Caco-2 (cell line): ENCODE results near the gene SH3BP5. TPM values are rescaled to one million over a fixed set of nuclear protein-coding genes. Genes with fewer than 3 reads are reported as not detected.

ENCODE experiments used
- BruUV-seq: library from RNA; stranded (reverse); fragments of 400-500 nt; replicated peaks from 2 replicates; lab custom pipeline; 2021; lab: Mats Ljungman, UMichigan
- CTCF ChIA-PET: fragments of 300-600 bp; sonication (Branson Sonifier 250); formaldehyde crosslinking; loops from one replicate; lab custom pipeline; 2022; ENCODE audit warnings: antibody characterized with exemption; lab: Charles Lee
- POLR2A ChIA-PET: fragments of 300-600 bp; sonication (Branson Sonifier 250); formaldehyde crosslinking; loops from one replicate; lab custom pipeline; 2022; ENCODE audit warnings: antibody characterized with exemption; lab: Charles Lee
- DNase-seq, 2 experiments: peaks; one replicate each; pipeline versions ENCODE4 v3.0.0 to v3.0.0-alpha.2; 2020 to 2022
- H3K27me3 ChIP-seq: replicated peaks from 2 replicates; pipeline ENCODE4 v1.6.0; 2011; ENCODE audit warnings: low read length; ENCODE audit not compliant: control insufficient read depth, insufficient read depth
- H3K36me3 ChIP-seq: 2 replicates; pipeline ENCODE4 v1.5.1; 2011; ENCODE audit warnings: low read length; ENCODE audit not compliant: control insufficient read depth, insufficient read depth
- H3K4me1 ChIP-seq: fragments of 250-450 bp; sonication (Bioruptor Pico); 2 replicates; pipeline ENCODE4 v1.5.1; 2020; ENCODE audit warnings: mild to moderate bottlenecking
- H3K4me3 ChIP-seq: 2 replicates; pipeline ENCODE4 v1.5.1; 2011; ENCODE audit warnings: low read depth, mild to moderate bottlenecking, control low read depth, low read length
- H3K9me3 ChIP-seq: fragments of 250-450 bp; sonication (Bioruptor Pico); 2 replicates; pipeline ENCODE4 v1.5.1; 2020; ENCODE audit warnings: mild to moderate bottlenecking, moderate library complexity
- H3K27ac Mint-ChIP-seq: one replicate; pipeline ENCODE4 v1.8.0; 2022; ENCODE audit warnings: mixed read lengths; ENCODE audit not compliant: unreplicated experiment
- H3K27me3 Mint-ChIP-seq: one replicate; pipeline ENCODE4 v1.8.0; 2022; ENCODE audit warnings: mixed read lengths; ENCODE audit not compliant: insufficient read depth, unreplicated experiment
- H3K36me3 Mint-ChIP-seq: one replicate; pipeline ENCODE4 v1.8.0; 2022; ENCODE audit warnings: mild to moderate bottlenecking, mixed read lengths; ENCODE audit not compliant: insufficient read depth, unreplicated experiment
- H3K4me1 Mint-ChIP-seq: one replicate; pipeline ENCODE4 v1.8.0; 2022; ENCODE audit warnings: low read depth, mixed read lengths; ENCODE audit not compliant: unreplicated experiment
- H3K4me3 Mint-ChIP-seq: one replicate; pipeline ENCODE4 v1.8.0; 2022; ENCODE audit warnings: mild to moderate bottlenecking, moderate library complexity, mixed read lengths; ENCODE audit not compliant: unreplicated experiment
- H3K9me3 Mint-ChIP-seq: one replicate; pipeline ENCODE4 v1.8.0; 2022; ENCODE audit warnings: mixed read lengths; ENCODE audit not compliant: unreplicated experiment
- CTCF ChIP-seq, 2 experiments: fragments of 200-600 bp in 1 of 2; IDR thresholded peaks; 1 replicate in 1 of 2; 2 replicates in 1 of 2; pipeline versions ENCODE4 v1.5.1 to v1.8.0; 2011 to 2022; ENCODE audit warnings: antibody characterized with exemption in 1 of 2, control low read depth in 1 of 2, inconsistent platforms in 1 of 2, low read depth in 1 of 2, low read length in 1 of 2, mild to moderate bottlenecking in 1 of 2, moderate library complexity in 1 of 2; ENCODE audit not compliant: insufficient read depth in 1 of 2, severe bottlenecking in 1 of 2, unreplicated experiment in 1 of 2
- intact Hi-C: fragments of 100-400 bp; cut with micrococcal nuclease; formaldehyde crosslinking; loops from one replicate; pipeline ENCODE4 v1.10.0; 2022; ENCODE audit not compliant: unreplicated experiment
- total RNA-seq: library from RNA; stranded (reverse); gene quantifications from 2 replicates; pipeline ENCODE4 v1.2.3, GENCODE V29; 2022

SH3BP5 gene
- total RNA-seq, 1 experiment from 2014 or later, result 26.1 TPM

- TF ChIP-seq CTCF (IDR thresholded peaks at IDR 0.05; ENCODE audit: insufficient read depth in 1 of 2, low read depth in 1 of 2, low read length in 1 of 2, severe bottlenecking in 1 of 2, unreplicated experiment in 1 of 2), result no peak
- Histone ChIP-seq H3K4me1 (no peaks in the 10 kb centered on the region), H3K4me3 (no peak overlapping the region), H3K27me3 (no peaks in the 10 kb centered on the region), H3K9me3 (no peaks in the 10 kb centered on the region), H3K36me3 (peaks cover 1% of the 10 kb centered on the region)
- Mint-ChIP-seq H3K27ac (no peak overlapping the region), H3K4me1 (no peaks in the 10 kb centered on the region), H3K9me3 (no peaks in the 10 kb centered on the region), H3K4me3 (no peak overlapping the region), H3K36me3 (peaks cover 81% of the 10 kb centered on the region), H3K27me3 (no peaks in the 10 kb centered on the region)
- ChIA-PET CTCF (no interaction called here), POLR2A (no interaction called here)
- BruUV-seq, result no TSS peak
- intact Hi-C loops, result no loop called here
- DNase-seq, result no peak
These were observed 113.7 kb downstream of the SH3BP5 start for GRCh38 chr3:15218689-15219088.

GRCh38 chr3:15217841-15218267, 114.5 kb downstream of the SH3BP5 start:
- no peak for DNase-seq
- intact Hi-C loops, result no loop called here
- Histone ChIP-seq H3K9me3 (no peaks in the 10 kb centered on the region), H3K27me3 (no peaks in the 10 kb centered on the region), H3K4me1 (no peaks in the 10 kb centered on the region), H3K4me3 (no peak overlapping the region), H3K36me3 (peaks cover 1% of the 10 kb centered on the region)
- peaks cover 84% of the 10 kb centered on the region for H3K36me3 Mint-ChIP-seq
- ChIA-PET CTCF (no interaction called here), POLR2A (no interaction called here)
- no peaks in the 10 kb centered on the region for H3K9me3 Mint-ChIP-seq
- H3K4me1 Mint-ChIP-seq, result no peaks in the 10 kb centered on the region
- H3K4me3 Mint-ChIP-seq, result no peak overlapping the region
- H3K27ac Mint-ChIP-seq, result no peak overlapping the region
- TF ChIP-seq CTCF (IDR thresholded peaks at IDR 0.05; ENCODE audit: insufficient read depth in 1 of 2, low read depth in 1 of 2, low read length in 1 of 2, severe bottlenecking in 1 of 2, unreplicated experiment in 1 of 2), result no peak
- H3K27me3 Mint-ChIP-seq, result no peaks in the 10 kb centered on the region
- BruUV-seq, result no TSS peak

- Histone ChIP-seq H3K36me3 (peaks cover 1% of the 10 kb centered on the region; the same call in 1 of the 2 replicates), H3K4me1 (no peaks in the 10 kb centered on the region), H3K9me3 (no peaks in the 10 kb centered on the region), H3K4me3 (no peak overlapping the region), H3K27me3 (no peaks in the 10 kb centered on the region)
- CTCF ChIA-PET, result no interaction called here
- Mint-ChIP-seq H3K4me3 (no peak overlapping the region), H3K36me3 (peaks cover 82% of the 10 kb centered on the region), H3K4me1 (no peaks in the 10 kb centered on the region), H3K27ac (no peak overlapping the region), H3K9me3 (no peaks in the 10 kb centered on the region), H3K27me3 (no peaks in the 10 kb centered on the region)
- POLR2A ChIA-PET, result no interaction called here
- no peak for DNase-seq
- intact Hi-C loops, result no loop called here
- TF ChIP-seq CTCF (IDR thresholded peaks at IDR 0.05; ENCODE audit: insufficient read depth in 1 of 2, low read depth in 1 of 2, low read length in 1 of 2, severe bottlenecking in 1 of 2, unreplicated experiment in 1 of 2), result no peak
- no TSS peak for BruUV-seq
These were observed 115.2 kb downstream of the SH3BP5 start for GRCh38 chr3:15217011-15217671.
